ENCODE measurements around the gene FIBCD1. TPM values are rescaled to one million over a fixed set of nuclear protein-coding genes. Genes with fewer than 3 reads are reported as not detected.

Gene FIBCD1
- total RNA-seq, 4 donors from 2014 or later = not detected

GRCh38 chr9:130920762-130921299 is 18.2 kb downstream of the FIBCD1 start:
- H3K27ac ChIP-seq = no peak overlapping the region

GRCh38 chr9:130920233-130920632 is 18.8 kb downstream of the FIBCD1 start:
- WGBS = 88% methylated on average over 7 of the region's 8 CpGs
- no peak for TF ChIP-seq POLR2A (IDR thresholded peaks at IDR 0.05)
- no peak for TF ChIP-seq EP300 (IDR thresholded peaks at IDR 0.05)
- TF ChIP-seq CTCF (IDR thresholded peaks at IDR 0.05) = no peak
- TF ChIP-seq POLR2AphosphoS5 (IDR thresholded peaks at IDR 0.05) = no peak
- H3K27ac ChIP-seq = no peak overlapping the region
- H3K9me3 ChIP-seq = no peaks in the 10 kb centered on the region
- H3K4me1 ChIP-seq = peaks cover 7% of the 10 kb centered on the region
- peaks cover 83% of the 10 kb centered on the region for H3K27me3 ChIP-seq
- no peaks in the 10 kb centered on the region for H3K36me3 ChIP-seq
- DNase-seq (ENCODE audit: low spot score in 2 of 2) = no peak
- H3K4me3 ChIP-seq = no peak overlapping the region

More at GRCh38 chr9:130920762-130921299, 18.2 kb downstream of the FIBCD1 start:
- no peak overlapping the region for H3K4me3 ChIP-seq
- TF ChIP-seq POLR2A (IDR thresholded peaks at IDR 0.05) (no peak), POLR2AphosphoS5 (IDR thresholded peaks at IDR 0.05) (no peak), CTCF (IDR thresholded peaks at IDR 0.05) (no peak), EP300 (IDR thresholded peaks at IDR 0.05) (no peak)
- H3K27me3 ChIP-seq = peaks cover 89% of the 10 kb centered on the region
- WGBS = 84% methylated on average over 6 of the region's 14 CpGs
- H3K36me3 ChIP-seq = no peaks in the 10 kb centered on the region
- no peak for DNase-seq (ENCODE audit: low spot score in 2 of 2)
- peaks cover 7% of the 10 kb centered on the region for H3K4me1 ChIP-seq
- no peaks in the 10 kb centered on the region for H3K9me3 ChIP-seq

- H3K4me1 ChIP-seq = peaks cover 7% of the 10 kb centered on the region
- H3K36me3 ChIP-seq = no peaks in the 10 kb centered on the region
- H3K27me3 ChIP-seq = peaks cover 78% of the 10 kb centered on the region
These were observed 19.4 kb downstream of the FIBCD1 start for GRCh38 chr9:130919559-130920145.

GRCh38 chr9:130918826-130919558 is 20.1 kb downstream of the FIBCD1 start:
- H3K27me3 ChIP-seq = peaks cover 75% of the 10 kb centered on the region
- H3K9me3 ChIP-seq = no peaks in the 10 kb centered on the region
- WGBS = 47% methylated on average over 25 of the region's 33 CpGs
- no peak for DNase-seq (ENCODE audit: low spot score in 2 of 2)
- no peaks in the 10 kb centered on the region for H3K36me3 ChIP-seq
- H3K4me3 ChIP-seq = no peak overlapping the region
- H3K4me1 ChIP-seq = peaks cover 7% of the 10 kb centered on the region
- H3K27ac ChIP-seq = no peak overlapping the region
- no peak for TF ChIP-seq POLR2A (IDR thresholded peaks at IDR 0.05)
- no peak for TF ChIP-seq POLR2AphosphoS5 (IDR thresholded peaks at IDR 0.05)
- TF ChIP-seq EP300 (IDR thresholded peaks at IDR 0.05) = no peak
- no peak for TF ChIP-seq CTCF (IDR thresholded peaks at IDR 0.05)

More at GRCh38 chr9:130919559-130920145, 19.4 kb downstream of the FIBCD1 start:
- no peaks in the 10 kb centered on the region for H3K9me3 ChIP-seq
- H3K4me3 ChIP-seq = no peak overlapping the region
- 80% methylated on average over 1 of the region's 14 CpGs for WGBS
- no peak overlapping the region for H3K27ac ChIP-seq
- no peak for DNase-seq (ENCODE audit: low spot score in 2 of 2)
- no peak for TF ChIP-seq EP300 (IDR thresholded peaks at IDR 0.05)

- Histone ChIP-seq H3K36me3 (no peaks in the 10 kb centered on the region), H3K4me1 (peaks cover 7% of the 10 kb centered on the region), H3K4me3 (no peak overlapping the region), H3K9me3 (no peaks in the 10 kb centered on the region), H3K27ac (no peak overlapping the region), H3K27me3 (peaks cover 74% of the 10 kb centered on the region)
- WGBS = 38% methylated on average over 5 of the region's 9 CpGs
- TF ChIP-seq POLR2A (IDR thresholded peaks at IDR 0.05) = no peak
- no peak for TF ChIP-seq EP300 (IDR thresholded peaks at IDR 0.05)
- TF ChIP-seq CTCF (IDR thresholded peaks at IDR 0.05) = no peak
- no peak for TF ChIP-seq POLR2AphosphoS5 (IDR thresholded peaks at IDR 0.05)
- DNase-seq (ENCODE audit: low spot score in 2 of 2) = no peak
These were observed 20.8 kb downstream of the FIBCD1 start for GRCh38 chr9:130918101-130918825.

All from suprapubic skin (tissue), 4 donors.